ENCODE results near the gene HSPG2.
"Not testable (repeated sequence)": the region's sequence is repeated elsewhere in the genome, so short reads cannot be mapped to it uniquely, and the experiment has no call there.

Gene HSPG2

DNA sequence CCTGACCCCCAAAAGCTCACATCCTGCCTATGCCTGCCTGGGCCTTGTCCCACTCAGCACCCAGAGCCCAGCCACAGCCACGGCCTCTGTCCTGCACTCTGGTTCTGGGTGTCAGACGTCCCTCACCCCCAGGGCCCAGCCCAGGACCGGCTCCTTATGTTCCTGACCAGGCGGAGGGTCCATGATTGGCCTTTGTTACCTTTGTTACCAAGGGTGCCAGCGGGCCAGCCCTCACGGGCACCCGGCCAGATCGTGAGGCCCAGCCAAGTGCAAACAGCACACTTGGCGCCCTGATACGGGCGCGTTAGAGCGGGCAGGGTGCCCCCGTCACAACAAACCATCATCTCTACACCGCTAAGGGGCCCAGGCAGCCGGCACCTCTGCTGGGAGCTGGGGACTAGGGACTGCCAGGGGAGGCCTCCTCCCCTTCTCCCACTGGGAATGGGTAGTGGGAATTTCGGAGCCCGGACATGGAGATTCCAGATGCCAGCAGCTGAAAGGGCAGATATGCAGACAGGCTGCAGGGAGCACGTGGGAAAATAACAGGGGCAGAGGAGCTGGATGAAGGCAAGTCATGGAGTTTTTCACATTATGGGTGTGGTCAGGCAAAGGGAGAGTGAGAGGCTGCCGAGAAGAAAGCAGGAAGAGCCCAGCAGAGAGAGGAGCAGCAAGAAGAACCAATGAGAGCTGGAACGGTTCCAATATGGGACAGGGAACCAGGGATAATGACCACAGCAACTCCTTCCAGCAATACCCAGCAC is 22.1 kb downstream of the HSPG2 start:
- DNase-seq (ENCODE audit: low read depth in 2 of 3, low spot score in 2 of 3): no peak

DNA sequence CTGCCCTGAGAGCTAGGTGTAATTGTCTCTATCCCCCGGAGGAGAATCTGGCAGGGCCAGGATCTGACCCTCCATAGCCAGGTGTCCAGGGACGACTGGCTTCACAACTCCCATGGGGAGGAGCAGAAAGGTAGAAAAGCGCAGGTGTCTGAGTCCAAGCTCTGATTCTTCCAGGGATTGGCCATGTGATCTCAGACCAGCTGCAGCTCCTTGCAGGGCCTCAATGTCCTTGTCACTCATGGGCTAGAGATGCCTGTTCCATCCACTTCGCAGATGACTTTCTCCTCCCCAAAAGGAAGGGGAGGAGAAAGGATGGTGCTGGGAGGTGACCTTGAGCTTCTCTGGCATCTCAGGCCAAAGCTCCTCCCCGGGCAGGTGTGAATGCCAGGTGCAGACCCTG is 22.7 kb downstream of the HSPG2 start:
- DNase-seq (ENCODE audit: low read depth in 2 of 3, low spot score in 2 of 3): no peak

DNA sequence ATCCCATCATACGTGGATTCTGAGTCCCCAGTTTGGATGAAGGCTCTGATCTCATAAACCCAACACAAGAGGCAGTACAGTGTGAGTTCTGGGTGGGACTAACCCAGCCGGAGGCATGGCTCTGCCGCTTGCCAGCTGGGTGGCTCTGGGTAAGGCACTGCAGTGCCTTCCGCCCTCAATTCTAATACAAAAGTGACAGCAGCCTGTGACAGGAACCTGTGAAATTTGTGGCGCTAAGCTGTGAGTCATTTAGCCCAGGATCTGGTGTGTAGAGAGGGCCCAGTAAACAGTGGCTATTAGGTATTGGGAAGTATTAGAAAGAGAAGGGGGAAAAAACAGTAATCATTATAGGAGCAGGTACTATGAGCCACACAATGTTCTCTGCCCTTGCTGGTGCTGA is 23.3 kb downstream of the HSPG2 start:
- DNase-seq (ENCODE audit: low read depth in 2 of 3, low spot score in 2 of 3): no peak

DNA sequence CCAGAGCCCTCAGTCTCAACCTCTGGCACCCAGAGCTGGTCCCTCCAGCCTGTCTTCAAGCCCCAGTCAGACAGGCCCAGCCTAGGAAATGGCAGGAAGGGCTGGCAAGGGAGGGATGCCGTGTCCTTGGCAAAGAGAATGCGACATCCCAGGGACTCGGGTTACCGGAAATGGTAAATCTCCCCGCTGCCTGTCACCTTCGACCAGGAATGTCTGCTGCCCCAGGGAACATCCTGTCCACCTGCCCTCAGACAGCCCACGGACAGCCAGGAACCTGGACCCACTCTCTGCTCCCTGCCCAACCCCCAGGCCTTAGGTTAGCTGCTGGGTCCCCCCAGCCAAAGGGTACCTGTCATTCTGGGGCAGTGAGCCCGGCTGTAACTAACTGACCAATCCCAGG is 23.9 kb downstream of the HSPG2 start:
- DNase-seq (ENCODE audit: low read depth in 2 of 3, low spot score in 2 of 3): no peak

DNA sequence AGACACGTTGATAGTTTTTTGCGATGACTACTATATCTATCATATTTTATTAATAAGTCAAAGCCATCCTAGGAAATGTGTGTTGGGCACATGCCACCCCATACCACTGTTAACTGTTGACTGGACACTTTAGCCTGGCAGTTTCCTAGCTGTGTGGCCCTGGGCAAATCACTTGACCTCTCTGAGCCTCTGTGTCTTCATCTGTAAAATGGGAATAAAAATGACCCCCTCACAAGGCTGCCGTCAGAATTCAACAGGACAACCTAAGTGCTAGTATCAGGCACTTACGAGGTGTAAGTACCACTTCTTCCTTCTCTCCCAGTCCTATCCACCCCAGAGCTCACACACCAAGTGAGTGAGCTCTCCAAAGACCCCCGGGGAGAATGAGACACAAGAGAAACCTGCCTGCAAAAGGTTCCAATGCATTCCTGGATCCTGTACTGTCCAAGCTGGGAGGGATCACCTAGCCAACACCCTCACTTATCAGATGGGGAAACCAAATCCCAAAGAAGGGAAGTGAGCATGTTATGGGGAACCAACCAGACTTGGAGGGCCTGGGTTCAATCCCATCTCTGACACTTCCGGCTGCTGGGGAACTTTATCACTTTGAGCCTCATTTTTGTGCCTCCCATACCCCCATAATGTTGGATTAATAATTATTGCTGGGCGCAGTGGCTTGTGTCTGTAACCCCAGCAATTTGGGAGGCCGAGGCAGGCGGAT is 24.9 kb downstream of the HSPG2 start:
- DNase-seq (ENCODE audit: low read depth in 2 of 3, low spot score in 2 of 3): no peak

DNA sequence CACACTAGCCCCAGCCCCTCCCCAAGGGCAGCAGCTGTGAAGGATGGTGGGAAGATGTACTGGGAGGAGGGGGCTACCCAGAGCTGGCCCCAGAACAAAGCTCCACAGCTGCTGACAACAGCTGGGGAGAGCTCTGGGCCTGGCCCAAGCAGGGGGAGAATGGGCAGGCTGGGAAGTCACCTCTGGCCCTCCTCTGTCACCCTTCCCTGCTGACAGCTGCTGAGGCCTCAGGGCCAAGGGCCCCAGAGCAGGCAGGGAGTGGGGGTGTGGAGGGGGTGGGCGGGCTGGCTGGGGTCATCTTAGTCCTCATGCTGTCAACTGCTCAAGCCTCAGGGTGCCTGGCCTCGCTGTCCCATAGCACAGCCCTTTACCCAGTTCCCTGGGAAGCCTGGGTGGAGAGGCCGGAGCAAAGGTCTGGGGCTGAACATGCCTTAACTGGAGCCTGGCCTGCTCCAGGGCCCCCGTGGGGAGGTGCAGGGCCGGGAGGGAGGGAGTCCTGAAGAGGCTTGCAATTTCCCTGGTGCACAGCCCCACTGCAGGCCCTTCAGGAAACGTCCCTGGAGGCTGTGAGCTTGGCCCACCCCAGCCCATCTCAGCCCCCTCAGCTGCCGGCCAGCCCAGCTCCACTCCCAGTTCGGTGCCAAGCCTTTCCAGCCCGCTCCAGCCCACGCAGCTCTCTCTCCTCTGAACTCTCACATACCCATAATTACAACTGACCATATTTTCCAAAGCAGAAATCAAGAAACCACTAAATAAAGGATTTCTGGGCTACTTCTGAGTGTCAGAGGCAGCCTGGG is 25.7 kb downstream of the HSPG2 start:
- DNase-seq (ENCODE audit: low read depth in 2 of 3, low spot score in 2 of 3): no peak

DNA sequence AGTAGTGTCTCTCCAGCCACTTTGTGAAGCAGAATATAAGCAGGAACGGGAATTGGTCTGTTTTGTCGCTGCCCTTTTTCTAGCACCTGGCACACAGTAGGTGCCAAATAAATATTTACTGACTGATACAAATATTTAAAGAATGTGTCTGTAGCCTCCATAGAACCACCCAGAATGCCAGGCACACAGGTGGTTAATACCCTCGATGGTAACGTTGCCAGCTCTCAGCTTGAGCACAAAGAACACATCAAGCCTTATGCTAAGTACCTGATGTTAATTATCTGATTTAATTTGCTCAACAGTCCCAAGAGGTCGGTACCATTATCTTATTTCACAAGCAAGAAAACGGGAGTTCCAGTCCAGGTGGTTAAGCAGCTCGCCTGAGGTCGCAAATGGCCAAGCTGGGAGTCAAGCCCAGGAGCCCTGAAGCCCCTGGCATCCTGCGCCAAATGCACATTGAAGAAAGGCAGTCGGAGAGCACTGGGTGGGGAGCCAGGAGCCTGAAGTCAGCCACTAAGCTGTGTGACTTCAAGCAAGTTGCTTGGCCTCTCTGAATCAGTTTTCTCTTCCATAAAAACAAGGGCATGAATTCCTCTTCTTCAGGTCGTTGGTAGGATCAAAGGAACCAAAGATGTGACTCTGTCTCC is 26.4 kb downstream of the HSPG2 start:
- no peak for DNase-seq (ENCODE audit: low read depth in 2 of 3, low spot score in 2 of 3)

DNA sequence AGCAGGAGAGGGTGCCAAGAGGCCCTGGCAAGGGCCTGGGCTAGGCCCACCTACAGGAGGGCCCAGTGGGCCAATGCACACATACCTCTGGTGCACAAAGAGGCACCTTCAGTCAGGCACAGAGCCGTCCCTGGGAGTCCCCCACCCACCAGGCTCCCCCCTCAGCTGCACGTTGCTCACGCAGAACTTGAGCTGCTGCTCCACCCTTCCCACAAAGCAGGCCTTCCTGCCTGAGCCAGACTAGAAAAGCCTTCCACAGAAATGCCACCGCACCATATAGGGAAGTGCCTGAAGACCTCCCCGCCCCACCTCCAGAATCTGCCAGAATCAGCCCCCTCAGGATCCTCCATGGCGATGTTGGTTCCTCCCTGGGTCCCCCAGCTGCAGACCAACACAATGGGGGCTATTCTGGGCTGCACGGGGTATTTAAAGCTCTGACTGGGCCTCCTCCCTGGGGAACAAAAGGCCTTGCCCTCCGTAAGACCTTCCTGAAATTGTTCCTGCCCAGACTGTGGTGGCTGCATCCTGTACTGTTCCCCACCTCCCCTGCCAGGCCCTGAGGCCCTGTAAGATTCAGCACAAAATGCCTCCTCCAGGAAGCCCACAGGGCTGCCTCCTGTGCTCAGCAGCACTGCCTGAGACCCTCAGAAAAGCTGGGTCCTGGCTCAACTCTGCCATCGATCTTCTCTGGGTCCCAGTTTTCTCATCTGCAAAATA is 27.2 kb downstream of the HSPG2 start:
- peak; percentile 18 to 44 (median 36) for DNase-seq (ENCODE audit: low read depth in 2 of 3, low spot score in 2 of 3)

DNA sequence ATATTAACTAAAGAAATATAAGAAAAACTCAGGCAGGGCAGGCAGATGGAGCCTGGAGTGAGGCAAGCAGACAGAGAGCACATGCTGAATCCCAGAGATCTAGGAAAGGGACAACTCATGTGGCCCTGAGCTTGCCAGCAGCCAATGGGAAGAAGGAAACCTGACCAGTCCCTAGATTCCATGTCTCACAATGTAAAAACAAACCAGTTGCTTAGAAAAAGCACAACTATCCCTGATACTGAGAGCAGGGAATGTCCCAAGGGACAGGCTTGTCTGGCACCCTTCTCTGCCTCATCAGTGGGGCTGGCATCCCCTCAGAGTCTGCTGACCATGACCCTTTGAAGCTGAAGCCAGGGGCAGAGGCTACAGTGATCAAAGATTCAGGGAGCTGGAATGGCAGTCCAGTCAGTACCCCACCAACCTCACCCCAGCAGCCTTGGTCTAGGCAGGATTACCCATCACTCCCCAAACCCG is 27.8 kb downstream of the HSPG2 start:
- no peak for DNase-seq (ENCODE audit: low read depth in 2 of 3, low spot score in 2 of 3)

DNA sequence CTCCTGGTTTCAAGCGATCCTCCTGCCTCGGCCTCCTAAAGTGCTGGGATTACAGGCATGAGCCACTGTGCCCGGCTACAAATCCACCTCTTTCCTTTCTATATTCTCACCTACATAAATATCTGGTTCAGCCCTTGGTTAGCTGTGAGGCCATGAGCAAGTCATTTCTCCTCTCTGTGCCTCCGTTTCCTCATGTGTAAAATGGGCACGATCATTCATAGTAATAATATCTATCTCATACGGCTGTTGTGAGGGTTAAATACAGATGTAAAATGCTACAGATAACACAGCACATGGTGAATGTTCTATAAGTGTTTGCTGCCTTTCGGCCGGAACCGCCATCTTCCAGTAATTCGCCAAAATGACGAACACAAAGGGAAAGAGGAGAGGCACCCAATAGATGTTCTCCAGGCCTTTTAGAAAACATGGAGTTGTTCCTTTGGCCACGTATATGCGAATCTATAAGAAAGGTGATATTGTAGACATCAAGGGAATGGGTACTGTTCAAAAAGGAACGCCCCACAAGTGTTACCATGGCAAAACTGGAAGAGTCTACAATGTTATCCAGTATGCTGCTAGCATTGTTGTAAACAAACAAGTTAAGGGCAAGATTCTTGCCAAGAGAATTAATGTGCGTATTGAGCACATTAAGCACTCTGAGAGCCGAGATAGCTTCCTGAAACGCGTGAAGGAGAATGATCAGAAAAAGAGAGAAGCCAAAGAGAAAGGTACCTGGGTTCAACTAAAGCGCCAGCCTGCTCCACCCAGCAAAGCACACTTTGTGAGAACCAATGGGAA is 29.2 kb downstream of the HSPG2 start:
- DNase-seq (ENCODE audit: low read depth in 2 of 3, low spot score in 2 of 3): not testable (repeated sequence)

DNA sequence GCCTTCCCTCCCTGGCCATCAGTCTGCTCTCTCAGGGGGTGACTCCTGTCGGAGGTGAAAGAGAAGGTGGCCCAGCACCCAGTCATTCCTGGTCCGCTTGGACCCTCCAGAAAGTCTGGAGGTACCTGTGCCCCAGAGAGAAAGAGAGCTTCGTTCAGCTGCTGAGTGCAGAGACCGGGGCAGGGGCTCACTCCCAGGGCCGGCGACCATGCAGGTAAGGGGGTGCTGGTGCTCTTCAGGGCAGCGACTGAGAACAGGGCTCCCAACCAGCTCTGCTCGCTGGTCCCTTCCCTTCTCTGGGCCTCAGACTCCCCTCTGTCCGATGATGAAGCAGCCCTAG is 30.1 kb downstream of the HSPG2 start:
- no peak for DNase-seq (ENCODE audit: low read depth in 2 of 3, low spot score in 2 of 3)

DNA sequence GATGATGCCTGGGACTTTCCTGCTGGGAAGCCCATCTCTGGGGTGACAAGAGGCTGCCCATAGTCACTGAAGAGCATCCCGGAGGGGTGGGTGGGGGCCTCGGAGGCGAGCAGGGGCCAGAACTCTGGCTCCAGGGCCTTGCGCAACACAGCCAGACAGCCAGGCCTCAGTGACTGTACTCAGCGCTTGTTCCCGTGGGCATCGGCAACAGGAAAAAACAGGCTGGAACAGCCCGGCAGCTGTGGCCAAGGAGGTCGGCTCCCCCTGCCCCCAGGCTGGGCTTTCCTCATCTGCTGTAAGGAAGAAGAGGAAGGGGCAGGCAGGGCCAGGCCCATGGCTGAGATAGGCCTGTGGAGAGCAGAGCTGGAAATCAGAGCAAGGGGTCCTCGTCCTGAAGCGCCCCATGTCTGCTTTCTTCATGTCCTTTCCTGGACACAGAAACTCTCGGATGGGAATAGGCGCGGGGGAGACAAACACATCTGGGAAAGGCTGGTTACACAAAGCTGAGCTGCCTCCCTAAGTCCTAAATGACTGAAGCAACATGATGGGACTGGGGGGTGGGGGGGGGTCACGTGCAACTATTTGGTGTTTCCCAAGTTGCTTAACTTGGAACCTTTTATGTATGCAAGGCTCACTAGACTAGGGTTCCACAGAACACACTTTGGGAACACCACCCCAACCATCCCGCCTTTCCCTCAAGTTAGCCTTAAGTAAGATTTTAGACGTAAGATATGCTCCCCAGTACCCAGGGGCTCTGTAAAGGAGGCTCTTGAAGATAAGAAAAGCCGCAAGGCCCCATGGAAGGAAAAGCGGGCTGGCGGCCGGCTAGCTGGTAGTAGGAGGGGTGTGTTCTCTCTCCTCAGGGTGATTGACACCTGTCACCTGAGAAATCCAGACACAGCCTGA is 30.7 kb downstream of the HSPG2 start:
- DNase-seq (ENCODE audit: low read depth in 2 of 3, low spot score in 2 of 3): no peak

DNA sequence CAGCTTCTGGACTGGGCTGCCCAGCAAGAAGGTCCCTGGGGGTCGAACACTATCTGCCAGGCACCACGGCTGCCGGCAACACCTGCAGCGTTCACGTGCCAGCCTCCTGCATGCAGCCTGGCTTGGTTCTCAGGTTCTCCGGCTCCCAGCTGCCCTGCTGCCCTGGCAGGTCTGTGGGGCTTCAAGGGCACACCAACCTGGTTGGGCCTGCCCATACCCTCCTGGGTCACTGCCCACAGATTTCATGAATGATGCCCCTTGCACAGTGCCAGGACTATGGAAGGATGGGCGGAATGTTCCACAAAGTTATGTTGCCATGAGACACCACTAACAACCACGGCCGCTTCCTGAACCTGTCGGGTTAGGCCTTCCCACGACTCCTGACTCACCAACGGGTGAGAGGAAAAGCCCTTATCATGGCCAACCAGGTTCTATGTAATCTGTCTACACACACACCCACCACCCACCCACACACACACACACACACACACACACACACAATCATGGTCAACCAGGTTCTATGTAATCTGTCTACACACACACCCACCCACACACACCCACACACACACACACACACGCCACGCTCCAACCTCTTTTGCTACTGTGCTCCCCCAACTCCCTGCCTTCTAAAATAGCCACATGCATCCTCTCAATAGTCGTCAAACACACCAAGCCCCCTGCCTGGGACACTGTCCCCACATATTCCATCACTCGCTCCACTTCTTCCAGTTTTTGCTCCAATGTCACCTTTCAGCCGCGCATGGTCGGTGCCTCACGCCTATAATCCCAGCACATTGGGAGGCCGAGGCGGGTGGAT is 32.2 kb downstream of the HSPG2 start:
- DNase-seq (ENCODE audit: low read depth in 2 of 3, low spot score in 2 of 3): no peak

DNA sequence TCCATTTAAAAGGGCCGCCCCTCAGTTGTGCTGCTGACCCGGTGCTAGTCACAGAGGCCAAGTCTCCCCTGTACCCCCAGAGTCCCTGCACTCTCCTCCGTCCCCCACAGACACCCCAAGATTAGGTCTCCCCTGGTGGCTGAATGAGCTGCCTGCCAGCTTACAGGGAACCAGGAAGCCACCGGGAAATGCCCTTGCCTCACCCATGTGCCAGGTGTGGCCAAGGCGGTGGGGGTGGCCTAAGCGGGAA is 32.7 kb downstream of the HSPG2 start:
- DNase-seq (ENCODE audit: low read depth in 2 of 3, low spot score in 2 of 3): no peak

DNA sequence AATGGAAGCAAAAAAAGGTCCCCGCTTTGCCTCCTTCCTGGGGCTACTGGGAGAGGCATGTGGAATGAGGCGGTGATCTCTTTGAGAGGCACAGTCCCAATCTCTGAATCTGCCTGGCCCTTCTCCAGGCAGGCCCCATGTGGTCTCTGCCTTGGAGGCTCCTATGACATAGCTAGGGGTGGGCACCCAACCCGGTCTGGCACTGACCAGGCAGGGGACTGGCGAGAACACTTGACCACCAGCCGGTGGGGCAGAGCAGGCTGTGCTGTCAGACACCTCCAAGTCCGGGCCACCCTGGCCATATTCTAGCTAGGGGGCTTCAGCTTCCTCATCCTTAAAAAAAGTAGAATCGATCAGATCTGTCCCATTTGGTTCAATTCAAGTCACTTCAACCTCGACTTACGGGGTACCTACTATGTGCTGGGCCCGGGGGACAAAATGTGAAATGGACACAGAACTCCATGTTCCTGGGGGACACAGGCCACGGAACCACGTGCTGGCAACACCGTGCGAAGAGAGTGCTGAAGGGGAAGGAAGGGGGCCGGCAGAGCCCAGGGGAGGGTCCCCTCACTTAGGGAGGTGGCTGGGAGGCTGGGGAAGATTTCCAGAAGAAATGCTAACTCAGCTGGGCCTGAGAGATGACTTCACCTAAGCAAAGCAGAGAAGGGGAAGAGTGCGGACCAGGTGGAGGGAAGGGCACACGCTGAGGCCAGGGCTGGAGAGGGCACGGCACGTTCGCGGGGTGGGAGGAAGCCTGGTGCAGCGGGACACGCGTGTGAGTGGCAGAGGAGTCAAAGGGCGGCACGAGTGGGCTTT is 33.3 kb downstream of the HSPG2 start:
- no peak for DNase-seq (ENCODE audit: low read depth in 2 of 3, low spot score in 2 of 3)

DNA sequence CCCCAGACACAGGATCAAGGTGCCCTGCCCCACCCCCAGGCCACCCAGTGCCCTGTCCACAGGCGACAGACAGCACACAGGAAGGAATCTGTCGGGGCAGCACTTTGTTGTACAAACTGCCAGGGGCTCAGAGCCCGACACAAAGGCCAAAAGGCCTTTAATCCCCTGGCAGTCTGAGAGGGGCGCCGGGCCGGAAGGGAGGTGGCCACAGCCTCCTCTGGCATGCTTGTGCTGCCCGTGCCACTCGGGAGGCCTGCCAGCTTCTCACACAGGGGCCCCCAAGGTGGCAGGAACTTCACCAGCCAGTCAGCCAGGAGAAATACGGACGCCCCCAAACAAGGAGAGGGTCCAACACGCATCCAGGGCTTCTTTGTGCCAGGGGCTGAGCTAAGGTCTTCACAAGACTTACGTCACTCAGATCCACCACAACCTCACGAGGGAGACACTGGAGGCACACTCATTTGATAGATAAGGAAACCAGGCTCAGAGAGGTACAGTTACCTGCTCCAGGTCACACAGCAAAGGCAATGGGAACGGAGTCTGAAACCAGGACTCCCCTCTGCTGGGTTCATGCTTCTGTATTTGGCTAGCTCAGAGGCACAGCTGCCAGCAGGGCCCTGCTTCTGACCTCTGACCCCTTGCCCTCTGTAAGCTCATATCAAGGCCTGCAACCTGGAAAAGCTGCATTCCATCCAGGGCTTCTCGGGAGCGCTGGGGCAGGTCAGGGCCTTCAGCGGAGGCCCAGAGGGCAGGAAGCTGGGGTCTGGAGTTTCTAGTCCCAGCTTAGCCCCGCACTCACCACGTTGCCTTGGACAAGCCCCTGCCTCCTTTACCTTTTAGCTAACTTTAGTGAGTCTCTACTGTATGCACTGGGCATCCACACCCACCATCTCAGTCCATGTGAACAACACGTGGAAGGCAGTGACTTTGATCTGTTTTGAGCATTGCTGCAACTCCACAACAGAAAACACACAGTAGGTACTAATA is 34.8 kb downstream of the HSPG2 start:
- no peak for DNase-seq (ENCODE audit: low read depth in 2 of 3, low spot score in 2 of 3)

Measured in activated CD8-positive, alpha-beta memory T cell treated with anti-CD3 and anti-CD28 coated beads for 48 hours (primary cell).